HTR-8/SVneo (cell line): Measurements from ENCODE around the gene GNL1.

Experiments
- DNase-seq: peaks from one replicate; pipeline ENCODE4 v3.0.0; 2011; ENCODE audit warnings: low spot score, mixed read lengths; ENCODE audit not compliant: insufficient read length
- FAIRE-seq: peaks from 2 replicates; lab custom pipeline; 2011; peaks lifted over from hg19 to GRCh38; lab: Jason Lieb, UNC

Gene GNL1

GRCh38 chr6:30571075-30571761 is 14.9 kb upstream of the GNL1 start, which contains the start of gene ABCF1:
Gene ABCF1 (plus strand): TSS chr6:30571442. CDS start chr6:30571488, 46 bp downstream.
- peak; percentile 96 for DNase-seq
- peak; percentile 95 for FAIRE-seq

GRCh38 chr6:30570740-30571074 is 14.4 kb upstream of the GNL1 start:
- no peak for DNase-seq
- no peak for FAIRE-seq

GRCh38 chr6:30570263-30570662 is 14.0 kb upstream of the GNL1 start:
- no peak for DNase-seq
- FAIRE-seq: no peak

GRCh38 chr6:30568245-30568644 is 12.0 kb upstream of the GNL1 start:
- FAIRE-seq (no peak), DNase-seq (no peak)

GRCh38 chr6:30565772-30566171 is 9.5 kb upstream of the GNL1 start:
- no peak for FAIRE-seq

GRCh38 chr6:30564114-30564513 is 7.8 kb upstream of the GNL1 start:
- FAIRE-seq (no peak), DNase-seq (no peak)

More at GRCh38 chr6:30565772-30566171, 9.5 kb upstream of the GNL1 start:
- no peak for DNase-seq

- DNase-seq (no peak), FAIRE-seq (no peak)
These were observed 6.5 kb upstream of the GNL1 start for GRCh38 chr6:30562470-30563425.

- no peak for FAIRE-seq
- no peak for DNase-seq
These were observed 4.6 kb upstream of the GNL1 start for GRCh38 chr6:30560930-30561329.

- DNase-seq: peak; percentile 29
- FAIRE-seq: no peak
These were observed 1.3 kb upstream of the GNL1 start for GRCh38 chr6:30557683-30557981.

- DNase-seq (peak; percentile 87), FAIRE-seq (no peak)
These were observed 805 bp upstream of the GNL1 start, which contains the start of gene PRR3 for GRCh38 chr6:30556906-30557682. Gene PRR3 (plus strand): TSS chr6:30557295. CDS start chr6:30557345, 50 bp downstream.

- DNase-seq (no peak), FAIRE-seq (no peak)
These were observed 548 bp downstream of the GNL1 start for GRCh38 chr6:30555816-30556065.

- FAIRE-seq (no peak), DNase-seq (no peak)
These were observed 1.1 kb downstream of the GNL1 start for GRCh38 chr6:30554962-30555815.

GRCh38 chr6:30554404-30554803 is 1.9 kb downstream of the GNL1 start:
- DNase-seq: no peak
- no peak for FAIRE-seq

- FAIRE-seq: no peak
- DNase-seq: no peak
These were observed 7.9 kb downstream of the GNL1 start for GRCh38 chr6:30548375-30548774.

GRCh38 chr6:30547454-30547853 is 8.8 kb downstream of the GNL1 start:
- no peak for FAIRE-seq
- DNase-seq: no peak

GRCh38 chr6:30544666-30545272 is 11.5 kb downstream of the GNL1 start:
- peak; percentile 72 for DNase-seq
- FAIRE-seq: peak; percentile 20

- no peak for FAIRE-seq
These were observed 12.5 kb downstream of the GNL1 start for GRCh38 chr6:30543821-30544220.

GRCh38 chr6:30542915-30543314 is 13.4 kb downstream of the GNL1 start:
- no peak for FAIRE-seq
- no peak for DNase-seq

More at GRCh38 chr6:30543821-30544220, 12.5 kb downstream of the GNL1 start:
- DNase-seq: no peak

- FAIRE-seq (no peak), DNase-seq (no peak)
These were observed 13.9 kb downstream of the GNL1 start for GRCh38 chr6:30542404-30542725.
